Mammary microvascular endothelial cell (primary cell): ENCODE measurements around the gene SH3RF2. TPM values are rescaled to one million over a fixed set of nuclear protein-coding genes. Genes with fewer than 3 reads are reported as not detected.

Source experiments
- total RNA-seq: library from RNA; depleted of rRNA; stranded (reverse); fragments of >200 nt; gene quantifications from 2 replicates; pipeline ENCODE4 v1.2.3, GENCODE V29; 2015

SH3RF2 gene, protein sequence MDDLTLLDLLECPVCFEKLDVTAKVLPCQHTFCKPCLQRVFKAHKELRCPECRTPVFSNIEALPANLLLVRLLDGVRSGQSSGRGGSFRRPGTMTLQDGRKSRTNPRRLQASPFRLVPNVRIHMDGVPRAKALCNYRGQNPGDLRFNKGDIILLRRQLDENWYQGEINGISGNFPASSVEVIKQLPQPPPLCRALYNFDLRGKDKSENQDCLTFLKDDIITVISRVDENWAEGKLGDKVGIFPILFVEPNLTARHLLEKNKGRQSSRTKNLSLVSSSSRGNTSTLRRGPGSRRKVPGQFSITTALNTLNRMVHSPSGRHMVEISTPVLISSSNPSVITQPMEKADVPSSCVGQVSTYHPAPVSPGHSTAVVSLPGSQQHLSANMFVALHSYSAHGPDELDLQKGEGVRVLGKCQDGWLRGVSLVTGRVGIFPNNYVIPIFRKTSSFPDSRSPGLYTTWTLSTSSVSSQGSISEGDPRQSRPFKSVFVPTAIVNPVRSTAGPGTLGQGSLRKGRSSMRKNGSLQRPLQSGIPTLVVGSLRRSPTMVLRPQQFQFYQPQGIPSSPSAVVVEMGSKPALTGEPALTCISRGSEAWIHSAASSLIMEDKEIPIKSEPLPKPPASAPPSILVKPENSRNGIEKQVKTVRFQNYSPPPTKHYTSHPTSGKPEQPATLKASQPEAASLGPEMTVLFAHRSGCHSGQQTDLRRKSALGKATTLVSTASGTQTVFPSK
- 0.59 and 1.1 TPM in 2 replicates for total RNA-seq

GRCh38 chr5:145936401-145937131 lies at the start of gene SH3RF2:
SH3RF2 (plus strand) TSS chr5:145936578; CDS start chr5:145937929, 1,351 bp downstream.

DNA sequence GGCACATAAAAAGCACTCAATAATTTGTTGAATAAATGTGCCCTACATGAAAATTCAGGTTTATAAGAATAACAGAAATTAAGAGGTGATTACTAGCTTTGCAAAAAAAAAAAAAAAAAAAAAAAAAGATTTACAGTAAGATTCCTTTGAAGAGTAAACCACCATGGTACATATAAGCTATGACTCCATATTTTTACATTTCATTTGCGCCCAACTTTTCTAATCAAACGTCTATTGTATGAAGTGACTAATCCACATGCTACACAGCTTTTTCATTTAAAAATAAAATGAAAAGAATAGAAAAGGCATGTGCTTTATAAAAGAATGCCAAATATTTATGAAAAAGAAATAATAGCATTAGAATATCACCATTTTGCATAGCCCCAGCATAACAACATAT lies 169.1 kb downstream of the SH3RF2 start, which contains the start of gene PLAC8L1:
TSS of gene PLAC8L1 (minus strand) at position 101 of the 400 bp plus-strand sequence. CDS start 1,266 bp downstream, outside the sequence.

Other genes with a start within 250 kb of the SH3RF2 start
- 11.9 and 15.5 TPM in 2 replicates for gene PRELID2, start 101.2 kb upstream of the SH3RF2 start, total RNA-seq
- gene GRXCR2, start 63.6 kb upstream of the SH3RF2 start, total RNA-seq, result not detected in 2 replicates
- gene PLAC8L1, start 169.0 kb downstream of the SH3RF2 start, total RNA-seq, result not detected in 2 replicates
- gene LARS1, start 246.1 kb downstream of the SH3RF2 start, total RNA-seq, result 84.1 and 90.0 TPM in 2 replicates